ENCODE data around the gene SLC16A3. TPM values are rescaled to one million over a fixed set of nuclear protein-coding genes. Genes with fewer than 3 reads are reported as not detected.

SLC16A3 gene
- total RNA-seq, 3 donors from 2014 or later (not counting 1 experiment from before 2014, with no cell fraction given) = 172 to 365 (median 296) TPM

DNA sequence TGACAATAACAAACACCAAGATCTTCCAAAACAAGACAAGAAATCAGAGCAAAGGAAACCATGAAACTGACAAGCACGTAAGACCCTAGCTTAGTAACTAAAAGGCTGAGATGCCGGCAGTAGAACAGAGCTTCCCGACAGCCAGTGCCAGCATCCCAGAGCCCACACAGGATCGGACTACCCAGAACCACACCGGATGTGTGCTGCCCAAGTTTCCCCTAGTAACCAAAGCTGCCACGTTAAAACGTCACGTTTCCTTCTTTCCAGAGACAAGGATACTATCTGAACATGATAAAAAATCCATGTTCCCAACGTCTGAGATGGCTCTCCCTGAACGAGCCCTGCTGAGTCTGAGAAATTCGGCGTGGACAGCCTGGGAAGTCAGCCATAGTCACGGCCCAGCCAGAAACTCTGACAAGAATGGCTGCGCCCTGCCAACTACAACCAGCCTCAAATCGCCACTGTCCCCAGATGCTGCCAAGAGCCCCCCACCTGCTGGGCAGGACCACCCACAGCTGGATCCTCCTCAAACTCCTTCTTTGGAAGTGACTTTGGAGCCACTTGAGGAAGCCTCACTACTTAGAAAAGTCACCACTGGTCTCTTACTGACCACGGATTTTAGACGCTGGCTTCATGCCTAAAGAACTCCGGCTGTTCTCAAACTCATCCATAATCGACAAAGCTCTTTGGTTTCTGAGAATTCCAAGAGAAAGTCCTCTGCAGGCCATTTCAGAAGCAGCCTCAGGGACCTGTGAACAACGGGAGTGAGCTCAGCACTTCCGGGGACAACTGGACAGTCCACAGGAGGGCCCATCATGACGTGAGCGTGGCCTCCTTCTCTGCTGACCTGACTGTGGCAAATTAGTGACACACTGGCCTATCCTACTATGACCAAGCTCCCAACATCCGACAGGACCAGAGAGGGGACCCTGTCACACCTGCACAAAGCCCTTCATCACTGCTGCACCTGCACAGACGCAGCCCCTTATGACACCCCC is 32.9 kb upstream of the SLC16A3 start:
- Mint-ChIP-seq H3K4me3 (no peak overlapping the region), H3K9me3 (no peaks in the 10 kb centered on the region), H3K4me1 (peaks cover 0 to 19% of the 10 kb centered on the region in 2 donors), H3K36me3 (no peaks in the 10 kb centered on the region), H3K27ac (no peak overlapping the region), H3K27me3 (ENCODE audit: low read depth in 2 of 2) (no peaks in the 10 kb centered on the region)
- no peak for ATAC-seq
- Histone ChIP-seq H3K27ac (ENCODE audit: low read length) (no peak overlapping the region), H3K27me3 (ENCODE audit: control insufficient read depth, insufficient read depth, low read length) (no peaks in the 10 kb centered on the region), H3K9me3 (ENCODE audit: control insufficient read depth, insufficient read depth, low read length) (no peaks in the 10 kb centered on the region), H3K4me3 (ENCODE audit: low read length) (no peak overlapping the region), H3K36me3 (ENCODE audit: control insufficient read depth, insufficient read depth, low read length) (peaks cover 15% of the 10 kb centered on the region), H3K4me1 (ENCODE audit: control insufficient read depth, insufficient read depth, low read length) (peaks cover 29% of the 10 kb centered on the region)
- DNase-seq = no peak
- intact Hi-C loops (cut with micrococcal nuclease) = no loop called here
- TF ChIP-seq, protein P1, sequence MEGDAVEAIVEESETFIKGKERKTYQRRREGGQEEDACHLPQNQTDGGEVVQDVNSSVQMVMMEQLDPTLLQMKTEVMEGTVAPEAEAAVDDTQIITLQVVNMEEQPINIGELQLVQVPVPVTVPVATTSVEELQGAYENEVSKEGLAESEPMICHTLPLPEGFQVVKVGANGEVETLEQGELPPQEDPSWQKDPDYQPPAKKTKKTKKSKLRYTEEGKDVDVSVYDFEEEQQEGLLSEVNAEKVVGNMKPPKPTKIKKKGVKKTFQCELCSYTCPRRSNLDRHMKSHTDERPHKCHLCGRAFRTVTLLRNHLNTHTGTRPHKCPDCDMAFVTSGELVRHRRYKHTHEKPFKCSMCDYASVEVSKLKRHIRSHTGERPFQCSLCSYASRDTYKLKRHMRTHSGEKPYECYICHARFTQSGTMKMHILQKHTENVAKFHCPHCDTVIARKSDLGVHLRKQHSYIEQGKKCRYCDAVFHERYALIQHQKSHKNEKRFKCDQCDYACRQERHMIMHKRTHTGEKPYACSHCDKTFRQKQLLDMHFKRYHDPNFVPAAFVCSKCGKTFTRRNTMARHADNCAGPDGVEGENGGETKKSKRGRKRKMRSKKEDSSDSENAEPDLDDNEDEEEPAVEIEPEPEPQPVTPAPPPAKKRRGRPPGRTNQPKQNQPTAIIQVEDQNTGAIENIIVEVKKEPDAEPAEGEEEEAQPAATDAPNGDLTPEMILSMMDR (IDR thresholded peaks at IDR 0.05) = no peak
- 93% methylated on average over 25 of the region's 25 CpGs for WGBS (ENCODE audit: insufficient coverage)

DNA sequence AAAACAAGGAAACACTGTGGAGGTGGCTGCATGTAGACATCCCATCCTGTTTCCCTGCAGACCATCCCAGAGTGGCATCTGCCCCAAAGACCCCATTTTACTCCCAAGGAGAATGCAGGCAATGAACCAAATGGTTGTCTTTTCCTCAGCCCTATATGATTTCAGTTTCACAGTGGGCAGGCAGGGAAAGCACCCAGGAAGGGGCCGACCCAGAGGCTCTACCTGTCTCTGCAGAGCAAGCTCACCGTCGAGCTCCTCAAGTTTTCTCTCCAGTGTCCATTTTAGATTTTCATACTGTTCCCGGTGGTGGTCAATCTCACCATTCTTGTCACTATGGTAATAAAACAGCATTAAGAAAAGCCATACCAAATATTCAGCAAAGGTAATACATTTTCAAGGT is 30.8 kb upstream of the SLC16A3 start:
- H3K9me3 ChIP-seq (ENCODE audit: control insufficient read depth, insufficient read depth, low read length) = no peaks in the 10 kb centered on the region
- no peaks in the 10 kb centered on the region for H3K27me3 ChIP-seq (ENCODE audit: control insufficient read depth, insufficient read depth, low read length)
- H3K4me1 Mint-ChIP-seq = peaks cover 0 to 29% of the 10 kb centered on the region in 2 donors
- peaks cover 37% of the 10 kb centered on the region for H3K4me1 ChIP-seq (ENCODE audit: control insufficient read depth, insufficient read depth, low read length)
- peak overlapping the region; percentile 35 to 49 for H3K27ac Mint-ChIP-seq
- no peak overlapping the region for H3K4me3 ChIP-seq (ENCODE audit: low read length)
- H3K4me3 Mint-ChIP-seq = no peak overlapping the region
- H3K9me3 Mint-ChIP-seq = no peaks in the 10 kb centered on the region
- H3K27me3 Mint-ChIP-seq (ENCODE audit: low read depth in 2 of 2) = no peaks in the 10 kb centered on the region
- H3K36me3 ChIP-seq (ENCODE audit: control insufficient read depth, insufficient read depth, low read length) = peaks cover 15% of the 10 kb centered on the region
- intact Hi-C loops (cut with micrococcal nuclease) = no loop called here
- H3K36me3 Mint-ChIP-seq = no peaks in the 10 kb centered on the region
- DNase-seq (peak in 1 of 2 donors; percentile 34), ATAC-seq (no peak)
- 48% methylated on average over 4 of the region's 4 CpGs for WGBS (ENCODE audit: insufficient coverage)
- no peak overlapping the region for H3K27ac ChIP-seq (ENCODE audit: low read length)
- TF ChIP-seq, protein P1 (IDR thresholded peaks at IDR 0.05) = no peak

DNA sequence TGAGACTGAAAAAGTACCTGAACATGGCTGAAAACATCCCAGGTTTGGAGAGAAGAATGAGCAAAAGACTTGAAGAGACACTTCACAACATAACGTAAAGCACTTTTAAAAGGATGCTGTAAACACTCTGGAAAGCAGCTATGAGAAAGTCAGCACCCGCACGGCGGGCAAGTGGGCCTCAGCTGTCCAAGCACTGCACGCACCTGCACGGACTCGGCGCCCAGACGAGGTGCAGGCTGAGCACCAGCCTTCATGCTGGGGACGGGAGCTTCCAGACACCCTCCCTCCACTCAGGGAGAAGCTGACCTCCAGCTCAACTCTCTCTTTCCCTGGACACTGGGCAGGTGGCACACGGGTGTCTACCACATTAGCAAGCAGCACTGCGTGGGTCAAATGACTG is 29.3 kb upstream of the SLC16A3 start:
- H3K27ac Mint-ChIP-seq = peak overlapping the region; percentile 81 to 90
- peaks cover 0 to 29% of the 10 kb centered on the region in 2 donors for H3K4me1 Mint-ChIP-seq
- no peaks in the 10 kb centered on the region for H3K9me3 Mint-ChIP-seq
- DNase-seq = no peak
- Histone ChIP-seq H3K4me3 (ENCODE audit: low read length) (no peak overlapping the region), H3K36me3 (ENCODE audit: control insufficient read depth, insufficient read depth, low read length) (peaks cover 8% of the 10 kb centered on the region), H3K4me1 (ENCODE audit: control insufficient read depth, insufficient read depth, low read length) (peaks cover 37% of the 10 kb centered on the region), H3K27ac (ENCODE audit: low read length) (no peak overlapping the region), H3K27me3 (ENCODE audit: control insufficient read depth, insufficient read depth, low read length) (no peaks in the 10 kb centered on the region), H3K9me3 (ENCODE audit: control insufficient read depth, insufficient read depth, low read length) (no peaks in the 10 kb centered on the region)
- no peaks in the 10 kb centered on the region for H3K27me3 Mint-ChIP-seq (ENCODE audit: low read depth in 2 of 2)
- H3K36me3 Mint-ChIP-seq = no peaks in the 10 kb centered on the region
- 93% methylated on average over 12 of the region's 12 CpGs for WGBS (ENCODE audit: insufficient coverage)
- no peak for ATAC-seq
- intact Hi-C loops (cut with micrococcal nuclease) = no loop called here
- no peak overlapping the region for H3K4me3 Mint-ChIP-seq
- TF ChIP-seq, protein P1 (IDR thresholded peaks at IDR 0.05) = no peak

Data from natural killer cell (primary cell).